Mesendoderm (in vitro differentiated cells): ENCODE results near the gene APMAP.

ENCODE experiments used
- DNase-seq: peaks from one replicate; pipeline ENCODE4 v3.0.0; 2013
- H2AK5ac ChIP-seq: 2 replicates; pipeline ENCODE4 v1.6.1; 2013; ENCODE audit warnings: low read length, inconsistent platforms
- H2BK120ac ChIP-seq: 2 replicates; pipeline ENCODE4 v1.6.1; 2013; ENCODE audit warnings: low read depth, mild to moderate bottlenecking, low read length, moderate library complexity, mixed read lengths
- H2BK15ac ChIP-seq: replicated peaks from 2 replicates; pipeline ENCODE4 v1.6.1; 2013; ENCODE audit warnings: low read depth, mild to moderate bottlenecking, moderate library complexity
- H2BK5ac ChIP-seq: 2 replicates; pipeline ENCODE4 v1.6.1; 2013; ENCODE audit warnings: low read length, inconsistent platforms
- H3K18ac ChIP-seq: 2 replicates; pipeline ENCODE4 v1.6.1; 2013; ENCODE audit warnings: mild to moderate bottlenecking, low read length, mixed read lengths
- H3K23ac ChIP-seq: one replicate; pipeline ENCODE4 v1.6.1; 2013; ENCODE audit warnings: low read length
- H3K27ac ChIP-seq: 2 replicates; pipeline ENCODE4 v1.5.1; 2013; ENCODE audit warnings: low read depth, mild to moderate bottlenecking, inconsistent platforms, low read length, moderate library complexity
- H3K27me3 ChIP-seq: 2 replicates; pipeline ENCODE4 v1.6.1; 2013; ENCODE audit warnings: low read length, control low read depth, mild to moderate bottlenecking, inconsistent platforms; ENCODE audit not compliant: insufficient read depth, poor library complexity
- H3K36me3 ChIP-seq: 2 replicates; pipeline ENCODE4 v1.6.1; 2013; ENCODE audit warnings: low read length, inconsistent platforms; ENCODE audit not compliant: control insufficient read depth, insufficient read depth
- H3K4ac ChIP-seq: one replicate; pipeline ENCODE4 v1.6.1; 2013; ENCODE audit warnings: low read depth, mild to moderate bottlenecking, low read length, moderate library complexity
- H3K4me1 ChIP-seq: 2 replicates; pipeline ENCODE4 v1.6.1; 2013; ENCODE audit warnings: low read depth, low read length, inconsistent platforms; ENCODE audit not compliant: control insufficient read depth
- H3K4me2 ChIP-seq: 2 replicates; pipeline ENCODE4 v1.6.1; 2013; ENCODE audit warnings: low read length
- H3K4me3 ChIP-seq: 2 replicates; pipeline ENCODE4 v1.5.1; 2013; ENCODE audit warnings: mild to moderate bottlenecking, low read length
- H3K56ac ChIP-seq: one replicate; pipeline ENCODE4 v1.6.1; 2013; ENCODE audit warnings: low read length
- H3K79me1 ChIP-seq: 2 replicates; pipeline ENCODE4 v1.6.1; 2013; ENCODE audit warnings: low read length, inconsistent platforms
- H3K79me2 ChIP-seq: 2 replicates; pipeline ENCODE4 v1.6.1; 2013; ENCODE audit warnings: mild to moderate bottlenecking, low read length; ENCODE audit not compliant: control insufficient read depth, insufficient read depth
- H3K9ac ChIP-seq: 2 replicates; pipeline ENCODE4 v1.6.1; 2013; ENCODE audit warnings: low read length, inconsistent platforms
- H4K5ac ChIP-seq: one replicate; pipeline ENCODE4 v1.6.1; 2013; ENCODE audit warnings: low read length
- H4K8ac ChIP-seq: one replicate; pipeline ENCODE4 v1.6.1; 2013; ENCODE audit warnings: low read depth, mild to moderate bottlenecking, control low read depth, low read length, moderate library complexity
- WGBS: extraction: QIAGEN DNeasy Blood & Tissue Kit; methylation state at CpG from one replicate; pipeline ENCODE4 v1.1.7; 2013; ENCODE audit warnings: low lambda C conversion rate, missing lambda C conversion rate; ENCODE audit not compliant: insufficient coverage; ENCODE audit errors: extremely low coverage; 5-methylcytosine and 5-hydroxymethylcytosine counted together

APMAP gene

GRCh38 chr20:24980291-24981053 is 12.1 kb downstream of the APMAP start:
- H2BK15ac ChIP-seq = no peak overlapping the region
- H3K27me3 ChIP-seq = no peaks in the 10 kb centered on the region
- H3K56ac ChIP-seq = no peak overlapping the region
- H3K23ac ChIP-seq = no peak overlapping the region
- H2BK120ac ChIP-seq = no peak overlapping the region
- peaks cover 2% of the 10 kb centered on the region for H3K36me3 ChIP-seq
- no peaks in the 10 kb centered on the region for H3K4me1 ChIP-seq
- H3K9ac ChIP-seq = no peak overlapping the region
- H2BK5ac ChIP-seq = no peak overlapping the region
- no peak overlapping the region for H3K4me3 ChIP-seq
- no peak overlapping the region for H3K4me2 ChIP-seq
- H3K4ac ChIP-seq = no peak overlapping the region
- no peak overlapping the region for H3K18ac ChIP-seq
- no peak overlapping the region for H4K8ac ChIP-seq
- H2AK5ac ChIP-seq = no peak overlapping the region
- H3K79me2 ChIP-seq = no peaks in the 10 kb centered on the region
- H3K27ac ChIP-seq = no peak overlapping the region
- WGBS = no CpG with 5 or more reads among the region's 34 CpGs
- no peak overlapping the region for H4K5ac ChIP-seq
- H3K79me1 ChIP-seq = peaks cover 6% of the 10 kb centered on the region
- no peak for DNase-seq

DNA sequence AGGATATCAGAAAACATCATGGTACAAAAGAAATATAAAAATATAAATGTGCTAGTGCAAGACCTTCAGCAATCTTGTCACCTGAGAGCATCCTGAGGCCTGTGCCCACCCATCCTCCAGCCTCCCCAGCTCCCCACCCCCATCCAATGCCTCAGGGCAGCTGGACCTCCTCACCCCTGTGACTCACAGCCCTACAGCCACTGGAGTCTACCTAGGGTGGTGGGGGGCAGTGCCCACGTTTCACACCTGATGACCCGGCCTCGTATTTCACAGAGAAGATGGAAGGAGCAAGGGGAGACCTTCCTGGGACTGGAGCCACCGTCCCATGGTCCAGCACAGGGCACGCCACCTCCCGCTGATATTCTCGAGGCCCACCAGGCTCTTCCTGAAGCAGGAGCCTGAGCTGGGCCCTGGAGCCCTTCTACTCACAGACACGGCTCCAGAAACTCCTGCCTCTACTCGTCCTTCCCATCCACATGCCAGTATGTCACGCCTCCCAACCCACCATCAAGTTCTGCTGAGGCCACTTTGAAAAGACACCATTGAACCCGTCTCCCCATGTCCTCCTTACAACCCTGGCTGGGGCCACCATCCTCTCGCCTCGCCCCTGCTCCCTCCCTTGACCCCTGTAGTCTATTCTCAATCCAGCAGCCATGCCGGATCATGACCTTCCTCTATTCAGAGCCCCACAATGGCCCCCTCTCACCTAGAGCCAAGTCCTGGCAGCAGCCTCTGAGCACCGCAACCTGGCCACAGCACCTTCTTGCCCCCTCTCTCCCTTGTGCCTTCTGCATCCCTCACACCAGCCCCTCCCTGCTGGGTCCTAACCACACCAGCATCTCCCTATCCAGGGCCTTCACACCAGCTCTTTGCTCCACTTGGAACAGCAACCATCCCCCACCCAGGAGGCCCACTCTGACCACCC is 13.3 kb downstream of the APMAP start:
- H3K79me2 ChIP-seq = no peaks in the 10 kb centered on the region
- H3K4ac ChIP-seq = no peak overlapping the region
- H2BK5ac ChIP-seq = no peak overlapping the region
- H3K79me1 ChIP-seq = peaks cover 6% of the 10 kb centered on the region
- no peak overlapping the region for H4K8ac ChIP-seq
- no peak overlapping the region for H3K4me3 ChIP-seq
- no CpG with 5 or more reads among the region's 15 CpGs for WGBS
- DNase-seq = no peak
- no peak overlapping the region for H3K27ac ChIP-seq
- H4K5ac ChIP-seq = no peak overlapping the region
- H3K9ac ChIP-seq = no peak overlapping the region
- H3K56ac ChIP-seq = no peak overlapping the region
- H2BK120ac ChIP-seq = no peak overlapping the region
- H3K23ac ChIP-seq = no peak overlapping the region
- no peaks in the 10 kb centered on the region for H3K27me3 ChIP-seq
- H3K4me2 ChIP-seq = no peak overlapping the region
- H3K36me3 ChIP-seq = peaks cover 2% of the 10 kb centered on the region
- no peak overlapping the region for H3K18ac ChIP-seq
- H2BK15ac ChIP-seq = no peak overlapping the region
- H2AK5ac ChIP-seq = no peak overlapping the region
- no peaks in the 10 kb centered on the region for H3K4me1 ChIP-seq

DNA sequence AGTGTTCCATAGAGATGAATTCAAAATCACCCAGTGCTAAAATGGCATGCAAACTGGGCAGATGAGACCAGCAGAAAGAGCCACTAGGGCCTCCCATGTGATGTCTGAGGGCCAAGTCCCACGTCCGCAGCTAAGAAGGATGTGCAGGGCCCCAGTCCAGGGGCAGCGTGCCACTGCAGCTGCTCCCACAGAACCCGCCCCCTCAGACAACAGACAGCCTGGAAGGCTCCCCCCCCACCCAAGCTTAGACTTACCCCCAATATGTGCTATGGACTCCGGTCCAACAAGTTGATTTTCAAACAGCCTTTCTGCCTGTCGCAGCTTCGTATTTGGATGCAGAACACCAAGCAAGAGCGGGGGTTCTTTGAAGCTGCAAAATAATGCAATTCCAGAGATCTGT is 14.0 kb downstream of the APMAP start:
- Histone ChIP-seq H3K79me2 (no peaks in the 10 kb centered on the region), H3K27me3 (no peaks in the 10 kb centered on the region), H4K8ac (no peak overlapping the region), H3K36me3 (peaks cover 2% of the 10 kb centered on the region), H2BK15ac (no peak overlapping the region), H2BK5ac (no peak overlapping the region), H3K4me1 (no peaks in the 10 kb centered on the region), H2AK5ac (no peak overlapping the region), H3K18ac (no peak overlapping the region), H4K5ac (no peak overlapping the region), H3K23ac (no peak overlapping the region), H3K9ac (no peak overlapping the region), H2BK120ac (no peak overlapping the region), H3K27ac (no peak overlapping the region), H3K4me2 (no peak overlapping the region), H3K79me1 (peaks cover 6% of the 10 kb centered on the region), H3K56ac (no peak overlapping the region), H3K4ac (no peak overlapping the region), H3K4me3 (no peak overlapping the region)
- DNase-seq = no peak
- WGBS = no CpG with 5 or more reads among the region's 8 CpGs

DNA sequence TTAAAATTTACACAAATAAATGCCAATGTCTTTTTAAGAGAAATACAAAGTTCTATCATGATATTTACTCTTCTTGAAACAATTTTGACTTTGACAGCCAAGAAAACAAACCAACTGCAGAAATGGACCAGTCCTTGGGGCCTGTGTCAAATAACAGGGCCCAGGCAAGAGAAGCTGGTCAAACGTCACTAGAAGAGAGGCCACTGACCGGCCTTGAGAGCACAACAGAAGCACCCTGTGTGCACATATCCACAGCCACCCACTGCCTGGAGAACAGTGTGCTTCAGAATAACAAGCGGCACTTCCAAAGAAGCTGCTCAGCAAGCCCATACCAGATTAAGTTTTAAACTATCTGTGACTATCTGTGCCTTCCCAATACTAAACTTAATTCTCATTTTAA is 14.8 kb downstream of the APMAP start:
- no peak overlapping the region for H3K9ac ChIP-seq
- H4K8ac ChIP-seq = no peak overlapping the region
- no peak overlapping the region for H2BK120ac ChIP-seq
- H3K4me1 ChIP-seq = no peaks in the 10 kb centered on the region
- H3K4me3 ChIP-seq = no peak overlapping the region
- H3K27me3 ChIP-seq = no peaks in the 10 kb centered on the region
- H2AK5ac ChIP-seq = no peak overlapping the region
- no peak overlapping the region for H3K56ac ChIP-seq
- H2BK15ac ChIP-seq = no peak overlapping the region
- H3K79me2 ChIP-seq = no peaks in the 10 kb centered on the region
- H3K23ac ChIP-seq = no peak overlapping the region
- no peak overlapping the region for H3K4ac ChIP-seq
- no CpG with 5 or more reads among the region's 3 CpGs for WGBS
- H3K4me2 ChIP-seq = no peak overlapping the region
- no peak overlapping the region for H2BK5ac ChIP-seq
- H4K5ac ChIP-seq = no peak overlapping the region
- H3K79me1 ChIP-seq = peaks cover 6% of the 10 kb centered on the region
- no peak overlapping the region for H3K18ac ChIP-seq
- no peak for DNase-seq
- peaks cover 2% of the 10 kb centered on the region for H3K36me3 ChIP-seq
- H3K27ac ChIP-seq = no peak overlapping the region

DNA sequence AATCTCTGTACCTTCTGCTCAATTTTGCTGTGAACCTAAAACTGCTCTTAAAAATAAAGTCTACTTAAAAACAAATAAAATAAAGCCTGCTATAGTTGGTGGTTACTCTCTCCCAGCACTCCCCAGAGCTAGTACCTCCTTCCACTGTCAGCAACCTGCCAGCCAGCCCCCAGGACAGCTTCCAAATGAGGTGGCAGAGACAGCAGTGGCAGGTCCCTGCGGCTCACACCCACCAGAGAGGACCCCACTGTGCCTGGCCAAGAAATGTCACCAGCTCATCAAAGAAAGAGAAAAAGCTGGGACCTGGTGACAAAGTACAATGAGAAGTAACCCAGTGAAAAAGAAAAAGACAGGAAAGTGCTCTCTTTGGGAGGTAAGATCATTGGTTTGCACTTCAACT is 15.2 kb downstream of the APMAP start:
- H4K8ac ChIP-seq = no peak overlapping the region
- H3K4me2 ChIP-seq = no peak overlapping the region
- H3K9ac ChIP-seq = no peak overlapping the region
- H3K4ac ChIP-seq = no peak overlapping the region
- H2BK120ac ChIP-seq = no peak overlapping the region
- no peak overlapping the region for H4K5ac ChIP-seq
- H3K79me2 ChIP-seq = no peaks in the 10 kb centered on the region
- no peak overlapping the region for H3K56ac ChIP-seq
- no peak for DNase-seq
- no peak overlapping the region for H2BK5ac ChIP-seq
- H3K27me3 ChIP-seq = no peaks in the 10 kb centered on the region
- whole genome bisulfite sequencing = no CpG with 5 or more reads among the region's 1 CpG
- peaks cover 5% of the 10 kb centered on the region for H3K36me3 ChIP-seq
- no peak overlapping the region for H3K23ac ChIP-seq
- no peak overlapping the region for H3K18ac ChIP-seq
- no peak overlapping the region for H2BK15ac ChIP-seq
- H3K27ac ChIP-seq = no peak overlapping the region
- no peak overlapping the region for H3K4me3 ChIP-seq
- no peaks in the 10 kb centered on the region for H3K4me1 ChIP-seq
- peaks cover 4% of the 10 kb centered on the region for H3K79me1 ChIP-seq
- H2AK5ac ChIP-seq = no peak overlapping the region
